ENCODE data around the gene GPR142.

GPR142 gene

GRCh38 chr17:74417178-74418045 lies 50.1 kb downstream of the GPR142 start:
- H3K4me3 ChIP-seq (ENCODE audit: low read depth, low read length), result no peak overlapping the region
- TF ChIP-seq, protein P1, sequence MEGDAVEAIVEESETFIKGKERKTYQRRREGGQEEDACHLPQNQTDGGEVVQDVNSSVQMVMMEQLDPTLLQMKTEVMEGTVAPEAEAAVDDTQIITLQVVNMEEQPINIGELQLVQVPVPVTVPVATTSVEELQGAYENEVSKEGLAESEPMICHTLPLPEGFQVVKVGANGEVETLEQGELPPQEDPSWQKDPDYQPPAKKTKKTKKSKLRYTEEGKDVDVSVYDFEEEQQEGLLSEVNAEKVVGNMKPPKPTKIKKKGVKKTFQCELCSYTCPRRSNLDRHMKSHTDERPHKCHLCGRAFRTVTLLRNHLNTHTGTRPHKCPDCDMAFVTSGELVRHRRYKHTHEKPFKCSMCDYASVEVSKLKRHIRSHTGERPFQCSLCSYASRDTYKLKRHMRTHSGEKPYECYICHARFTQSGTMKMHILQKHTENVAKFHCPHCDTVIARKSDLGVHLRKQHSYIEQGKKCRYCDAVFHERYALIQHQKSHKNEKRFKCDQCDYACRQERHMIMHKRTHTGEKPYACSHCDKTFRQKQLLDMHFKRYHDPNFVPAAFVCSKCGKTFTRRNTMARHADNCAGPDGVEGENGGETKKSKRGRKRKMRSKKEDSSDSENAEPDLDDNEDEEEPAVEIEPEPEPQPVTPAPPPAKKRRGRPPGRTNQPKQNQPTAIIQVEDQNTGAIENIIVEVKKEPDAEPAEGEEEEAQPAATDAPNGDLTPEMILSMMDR (IDR thresholded peaks at IDR 0.05; ENCODE audit: low read depth, low read length, missing control alignments), result no peak
- no peak for DNase-seq (ENCODE audit: low read depth)

GRCh38 chr17:74419928-74420411 lies 52.7 kb downstream of the GPR142 start:
- TF ChIP-seq, protein P1 (IDR thresholded peaks at IDR 0.05; ENCODE audit: low read depth, low read length, missing control alignments), result no peak
- no peak for DNase-seq (ENCODE audit: low read depth)

More at GRCh38 chr17:74419928-74420411, 52.7 kb downstream of the GPR142 start:
- no peak overlapping the region for H3K4me3 ChIP-seq (ENCODE audit: low read depth, low read length)

All from GM12864 (cell line).